NCI-H146 treated with DMSO at 0.1 percent for 48 hours (cell line): ENCODE data around the gene NR1D1.

ENCODE experiments used
- DNase-seq: peaks from one replicate; lab custom pipeline; 2025; ENCODE audit not compliant: unreplicated experiment; lab: John Stamatoyannopoulos, UW

Gene NR1D1

GRCh38 chr17:40111221-40112128 is 11.1 kb upstream of the NR1D1 start:
- DNase-seq = peak; percentile 83

DNA sequence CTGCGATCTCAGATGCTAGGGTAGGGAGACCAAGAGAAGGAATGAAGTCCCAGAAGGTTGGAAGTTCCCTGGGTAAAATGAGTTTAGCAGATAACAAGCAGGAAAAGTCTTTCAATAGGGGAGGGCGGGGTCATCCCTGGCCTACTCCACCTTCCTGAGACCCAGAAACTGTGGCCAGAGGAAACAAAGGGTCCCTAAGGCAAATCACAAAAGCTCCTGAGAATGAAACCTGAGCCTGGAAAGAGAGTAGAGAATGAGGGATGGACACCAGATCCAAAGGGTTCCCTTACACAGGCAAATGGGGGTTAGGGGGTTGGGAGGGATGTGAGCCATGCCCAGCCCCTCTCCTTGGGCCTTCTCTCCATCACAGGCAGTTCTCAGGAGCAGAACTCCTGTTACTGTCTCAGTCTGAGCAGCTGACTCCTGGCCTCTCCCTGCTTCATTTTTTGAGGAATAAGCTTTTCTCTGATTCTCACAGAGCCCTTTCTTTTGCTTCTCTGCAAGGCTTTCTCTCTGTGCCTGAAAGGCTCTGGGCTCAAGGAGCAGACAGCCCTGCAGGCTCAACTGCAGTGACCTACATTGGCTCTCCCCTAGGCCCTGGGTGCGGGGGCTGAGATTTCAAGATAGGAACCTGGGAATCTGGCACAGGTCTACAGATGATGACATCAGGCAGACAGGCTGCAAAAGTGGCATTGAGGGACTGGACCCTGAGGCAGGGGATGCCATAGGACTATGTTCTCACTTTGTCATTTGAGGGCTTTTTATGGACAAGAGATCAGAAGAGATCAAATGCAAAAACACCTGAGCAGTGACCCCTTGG is 9.8 kb upstream of the NR1D1 start:
- DNase-seq = no peak

DNA sequence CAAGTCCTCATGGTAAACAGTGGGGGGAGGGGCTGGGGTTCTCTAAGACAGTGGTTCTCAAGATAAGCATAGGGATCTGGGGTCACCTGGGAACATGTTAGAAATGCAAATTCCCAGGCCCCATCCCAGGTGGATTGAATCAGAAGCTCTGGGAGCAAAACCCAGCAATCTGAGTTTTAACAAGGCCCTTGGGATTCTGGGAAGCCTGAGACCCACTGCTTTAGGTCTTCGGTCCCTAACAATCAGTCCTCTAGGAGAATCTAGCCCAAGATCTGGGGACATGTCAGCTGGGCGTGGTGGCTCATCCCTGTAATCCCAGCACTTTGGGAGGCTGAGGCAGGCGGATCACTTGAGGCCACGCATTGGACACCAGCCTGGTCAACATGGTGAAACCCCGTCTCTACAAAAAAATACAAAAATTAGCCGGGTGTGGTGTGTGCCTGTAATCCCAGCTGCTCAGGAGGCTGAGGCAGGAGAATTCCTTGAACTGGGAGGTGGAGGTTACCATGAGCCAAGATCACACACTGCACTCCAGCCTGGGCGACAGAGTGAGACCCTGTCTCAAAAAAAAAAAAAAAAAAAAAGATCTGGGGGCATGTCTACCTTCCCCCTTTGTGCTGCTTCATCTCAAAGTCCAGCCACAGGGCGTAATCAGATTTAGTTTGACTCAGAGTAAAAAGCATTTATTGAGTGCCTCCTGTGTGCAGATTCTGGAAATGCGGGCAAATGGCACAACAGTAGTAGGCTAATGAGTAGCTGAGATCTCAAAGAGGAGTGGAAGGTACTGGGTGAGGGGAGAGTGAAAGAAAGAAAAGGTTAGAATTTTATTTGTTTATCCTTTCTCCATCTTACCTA is 8.8 kb upstream of the NR1D1 start:
- DNase-seq = no peak

DNA sequence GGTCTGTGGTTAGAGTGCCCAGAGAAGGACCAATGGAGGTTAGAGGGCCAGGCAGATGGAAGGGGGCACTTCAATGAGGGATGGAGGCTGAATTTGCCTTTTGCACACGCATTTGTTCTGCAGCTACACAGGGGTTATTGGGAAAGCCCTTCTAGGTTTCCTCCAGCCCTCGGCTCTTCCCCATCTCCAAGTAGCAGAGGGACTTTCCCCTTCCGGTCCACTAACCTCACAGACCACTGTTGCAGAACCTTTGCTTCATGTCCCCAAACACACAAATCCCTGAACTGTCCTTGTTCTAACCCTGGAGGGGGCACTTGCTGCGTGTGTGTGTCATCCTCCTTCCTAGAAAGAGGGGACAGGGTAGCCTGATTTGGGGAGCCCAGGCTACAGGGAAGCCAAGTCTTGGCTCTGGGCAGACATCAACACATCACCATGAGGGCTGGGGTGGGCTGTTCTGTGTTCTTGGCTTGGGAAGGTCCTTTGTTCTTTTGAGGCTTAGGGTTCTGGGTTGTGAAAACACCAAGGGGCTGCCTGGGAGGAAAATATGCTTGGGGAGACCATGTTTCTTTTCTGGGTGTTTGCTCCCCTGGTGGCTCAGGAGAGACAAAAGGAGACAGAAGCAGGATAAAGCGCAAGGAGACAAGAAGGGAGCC is 7.3 kb upstream of the NR1D1 start:
- DNase-seq = no peak

DNA sequence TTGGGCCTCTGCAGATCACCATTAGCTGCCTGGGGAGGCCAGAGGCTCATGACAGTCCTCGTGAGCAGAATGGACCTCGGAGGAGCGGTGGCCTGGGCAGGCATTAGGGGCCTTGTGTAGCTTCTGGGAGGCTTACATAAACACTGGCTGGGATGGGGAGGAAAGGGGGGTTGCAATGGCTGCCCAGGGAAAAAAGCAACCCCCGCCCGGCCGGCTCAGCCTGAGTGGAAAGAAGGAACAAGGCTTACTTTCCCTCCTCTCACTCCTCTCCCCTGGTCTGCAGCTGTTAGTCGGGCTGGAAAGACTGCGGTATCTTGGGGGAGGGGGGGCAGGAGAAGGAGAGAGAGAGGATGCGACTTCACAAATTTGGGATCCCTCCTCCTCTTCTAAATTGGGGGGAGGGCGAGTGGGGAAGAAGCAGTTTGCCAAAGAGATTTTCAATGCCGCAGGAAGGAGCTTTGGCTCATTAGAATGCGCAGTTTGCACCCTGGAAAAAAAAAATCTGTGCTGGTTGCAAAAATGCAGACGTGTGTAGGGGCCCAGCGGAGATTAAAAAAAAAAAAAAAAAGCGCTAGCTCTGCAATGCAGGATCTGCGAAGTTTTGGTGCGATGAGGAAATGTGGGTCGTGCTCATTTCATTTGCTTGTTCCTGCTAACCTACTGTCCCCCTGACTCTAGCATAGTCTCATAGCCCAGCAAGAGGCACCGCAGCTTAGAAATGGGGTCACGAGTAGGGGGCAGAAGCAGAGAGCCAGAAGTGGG is 6.6 kb upstream of the NR1D1 start:
- DNase-seq = no peak

DNA sequence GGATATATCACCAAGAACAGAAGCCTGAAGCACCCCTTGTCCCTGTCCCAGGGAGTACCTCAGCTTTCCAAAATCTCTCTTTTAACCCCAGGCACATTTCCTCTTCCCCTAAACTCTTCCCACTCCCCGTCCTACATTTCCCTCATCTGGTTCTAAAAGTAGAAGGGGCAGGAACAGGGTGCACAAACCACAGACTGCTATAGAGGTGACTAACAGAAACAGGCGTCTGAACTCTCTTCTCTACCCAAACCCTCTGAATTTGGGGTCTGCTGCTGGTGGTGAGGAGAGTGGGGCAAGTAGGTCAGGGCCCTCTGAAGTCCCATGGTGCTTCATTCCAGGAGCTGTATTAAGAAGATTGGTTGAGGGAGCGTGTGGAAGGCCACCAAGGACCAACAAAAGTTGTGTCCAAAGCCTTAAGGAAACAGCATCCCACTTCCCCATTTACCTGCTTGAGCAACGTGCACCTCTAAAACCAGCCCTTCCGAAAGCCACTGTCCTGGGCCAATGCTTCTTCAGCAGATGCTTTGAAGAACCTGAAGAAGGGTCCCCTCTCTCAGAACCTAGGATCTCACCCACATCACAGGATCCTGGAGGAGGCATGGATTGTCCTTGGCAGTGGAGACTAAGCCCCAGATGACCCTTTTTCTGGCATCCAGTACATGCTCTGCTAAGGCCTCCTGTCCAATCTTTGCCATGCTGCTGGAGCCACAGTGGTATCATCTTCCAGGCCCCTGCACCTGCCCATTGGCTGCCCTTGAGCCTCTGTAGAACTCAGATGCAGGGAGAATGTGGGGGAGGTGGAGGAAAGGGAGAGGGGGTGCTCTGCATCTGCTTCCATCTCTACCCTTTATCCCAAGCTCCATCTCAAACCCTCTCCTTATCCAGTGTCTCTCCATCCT is 5.7 kb upstream of the NR1D1 start:
- DNase-seq = no peak

DNA sequence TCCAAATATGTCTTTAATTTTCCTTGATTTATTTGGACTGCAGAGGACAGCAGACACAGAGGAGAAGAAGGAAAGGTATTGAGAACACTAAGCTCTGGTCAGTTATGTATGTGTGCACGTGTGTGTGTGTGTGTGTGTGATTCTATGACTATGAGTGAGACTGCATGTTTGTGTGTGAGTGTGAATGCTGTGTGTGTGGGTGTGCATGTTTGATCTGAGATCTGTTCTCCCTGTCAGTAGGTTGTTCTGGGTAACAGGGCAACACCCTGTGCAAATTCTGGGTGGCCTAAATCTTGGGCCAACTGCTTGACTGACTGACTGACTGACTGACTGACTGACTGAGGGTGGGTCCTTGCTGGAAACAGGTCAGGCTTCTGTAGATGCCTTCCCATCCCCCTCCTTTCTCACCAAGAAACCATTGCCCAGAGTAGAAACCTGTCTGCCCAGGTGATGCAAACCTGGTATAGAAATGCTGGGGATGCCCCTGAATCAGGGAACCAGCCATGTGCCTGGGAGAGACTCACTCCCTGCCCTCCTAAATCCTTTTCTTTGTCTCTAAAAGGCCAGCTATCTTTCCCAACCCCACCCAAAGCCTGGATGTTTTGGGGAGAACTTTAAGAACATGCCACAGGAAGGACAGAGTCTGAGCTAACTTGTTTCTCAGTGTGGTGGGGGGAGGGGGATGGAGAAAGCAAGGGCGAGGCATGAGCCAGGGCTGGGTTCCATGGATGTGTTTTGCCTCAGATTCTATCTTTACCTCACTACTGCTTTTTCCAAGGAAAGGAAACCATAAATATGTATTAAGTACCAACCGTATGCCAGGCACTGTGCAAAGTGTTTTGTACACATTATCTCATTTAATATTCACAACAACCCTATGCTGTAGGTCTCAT is 4.5 kb upstream of the NR1D1 start:
- no peak for DNase-seq

- DNase-seq = no peak
Measured at GRCh38 chr17:40103688-40104087, 3.3 kb upstream of the NR1D1 start.

DNA sequence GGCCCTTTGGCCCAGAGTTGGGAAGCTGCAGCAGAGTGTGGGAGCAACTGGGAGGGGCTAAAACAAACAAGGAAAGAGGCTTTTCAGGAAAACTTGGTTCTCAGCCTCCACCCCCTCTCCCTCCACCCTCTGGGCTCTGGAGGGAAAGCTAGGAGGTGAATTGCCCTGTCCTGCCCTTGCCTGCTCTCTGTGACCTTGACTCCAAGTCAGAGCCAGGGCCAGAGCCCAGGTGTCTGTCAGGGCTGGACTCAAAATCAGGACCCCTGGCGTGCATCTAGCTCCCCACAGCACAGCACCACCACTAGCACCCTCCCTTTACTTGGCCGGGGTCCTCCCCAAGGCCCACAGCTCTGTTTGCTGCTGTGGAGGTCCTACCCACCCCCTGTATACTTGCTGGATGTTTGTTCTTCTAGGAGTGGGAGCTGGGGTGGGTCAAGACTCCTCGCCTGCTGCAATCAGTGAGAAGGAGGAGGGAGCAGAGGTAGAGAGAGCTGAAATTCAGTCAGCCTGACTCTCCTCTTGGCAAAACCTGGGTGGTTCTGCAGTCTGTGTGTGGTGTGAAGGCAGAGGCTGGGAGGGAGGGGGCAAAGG is 2.8 kb upstream of the NR1D1 start:
- DNase-seq = no peak

- DNase-seq = no peak
Measured at GRCh38 chr17:40101367-40102210, 1.2 kb upstream of the NR1D1 start.

GRCh38 chr17:40100669-40101366 is 429 bp upstream of the NR1D1 start:
- DNase-seq = peak; percentile 78

DNA sequence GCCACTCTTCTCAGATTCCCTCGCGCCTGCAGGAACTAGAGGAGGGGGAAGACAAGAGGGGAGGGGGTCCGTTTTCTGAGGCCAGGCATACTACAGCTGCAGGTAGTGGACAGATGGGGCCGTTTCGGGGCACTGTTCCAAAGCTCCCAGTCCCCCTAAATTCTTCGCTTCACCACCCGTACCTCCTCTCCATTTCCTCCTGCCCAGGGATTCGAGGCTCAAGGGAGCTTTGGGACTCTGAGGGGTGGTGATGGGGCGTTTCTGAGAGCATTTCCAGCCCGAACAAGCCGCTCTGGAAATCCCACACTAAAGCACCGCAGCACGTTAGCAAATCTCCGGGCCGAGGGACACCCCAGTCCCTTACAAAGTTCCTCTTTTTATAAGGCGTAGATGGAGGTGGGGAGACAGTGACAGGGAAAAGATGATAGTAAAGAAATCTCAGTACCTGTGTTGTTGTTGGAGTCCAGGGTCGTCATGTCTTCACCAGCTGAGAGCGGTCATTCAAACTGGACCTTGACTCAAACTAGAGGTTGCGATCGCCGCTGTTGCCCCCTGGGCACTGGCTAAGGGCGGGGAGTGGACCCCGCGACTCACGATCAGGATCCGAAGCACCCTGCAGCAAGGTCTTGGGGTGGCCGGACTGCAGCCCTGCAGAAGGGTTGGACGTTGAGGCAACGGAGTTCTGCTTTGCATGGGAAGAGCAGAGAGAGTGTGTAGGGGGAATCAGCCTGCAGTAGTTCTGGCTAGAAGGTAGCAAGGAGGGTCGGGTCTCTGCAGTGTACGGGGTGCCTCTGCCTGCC is 570 bp downstream of the NR1D1 start:
- DNase-seq = no peak

- peak; percentile 81 for DNase-seq
Measured at GRCh38 chr17:40098846-40099618, 1.4 kb downstream of the NR1D1 start.
